ENCODE measurements around the gene FAM50B.

DNA sequence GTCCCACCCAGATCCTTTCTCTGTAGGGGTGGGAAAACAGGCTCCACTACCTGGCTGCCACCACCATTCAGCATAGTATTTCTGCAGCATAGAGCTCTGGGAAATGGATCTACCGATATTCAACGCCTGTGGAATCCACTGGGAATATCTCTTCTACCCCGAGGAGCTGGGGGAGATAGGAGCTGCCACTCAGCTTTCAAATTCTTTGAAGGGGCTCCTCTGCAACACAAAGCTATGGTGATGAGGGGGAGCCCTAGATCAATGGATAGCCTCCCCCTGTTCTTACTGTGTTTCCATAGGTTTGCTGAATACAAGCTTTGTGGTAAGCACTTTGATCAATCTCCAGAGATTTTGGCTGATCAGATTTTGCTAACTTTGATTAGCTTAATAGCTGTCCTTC, 12.9 kb downstream of the FAM50B start:
- TF ChIP-seq, protein P1, sequence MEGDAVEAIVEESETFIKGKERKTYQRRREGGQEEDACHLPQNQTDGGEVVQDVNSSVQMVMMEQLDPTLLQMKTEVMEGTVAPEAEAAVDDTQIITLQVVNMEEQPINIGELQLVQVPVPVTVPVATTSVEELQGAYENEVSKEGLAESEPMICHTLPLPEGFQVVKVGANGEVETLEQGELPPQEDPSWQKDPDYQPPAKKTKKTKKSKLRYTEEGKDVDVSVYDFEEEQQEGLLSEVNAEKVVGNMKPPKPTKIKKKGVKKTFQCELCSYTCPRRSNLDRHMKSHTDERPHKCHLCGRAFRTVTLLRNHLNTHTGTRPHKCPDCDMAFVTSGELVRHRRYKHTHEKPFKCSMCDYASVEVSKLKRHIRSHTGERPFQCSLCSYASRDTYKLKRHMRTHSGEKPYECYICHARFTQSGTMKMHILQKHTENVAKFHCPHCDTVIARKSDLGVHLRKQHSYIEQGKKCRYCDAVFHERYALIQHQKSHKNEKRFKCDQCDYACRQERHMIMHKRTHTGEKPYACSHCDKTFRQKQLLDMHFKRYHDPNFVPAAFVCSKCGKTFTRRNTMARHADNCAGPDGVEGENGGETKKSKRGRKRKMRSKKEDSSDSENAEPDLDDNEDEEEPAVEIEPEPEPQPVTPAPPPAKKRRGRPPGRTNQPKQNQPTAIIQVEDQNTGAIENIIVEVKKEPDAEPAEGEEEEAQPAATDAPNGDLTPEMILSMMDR (conservative IDR thresholded peaks at IDR 0.05; ENCODE audit: low read length) = no peak
- TF ChIP-seq EZH2phosphoT487 (IDR thresholded peaks at IDR 0.05; ENCODE audit: borderline replicate concordance, low read depth, low read length) = no peak
